ENCODE data around the gene GLI3. TPM values are rescaled to one million over a fixed set of nuclear protein-coding genes. Genes with fewer than 3 reads are reported as not detected.

GLI3 gene
- total RNA-seq, 2 experiments from 2014 or later, result 0.28 to 0.36 TPM

GRCh38 chr7:42183547-42183946, 53.5 kb downstream of the GLI3 start:
- Histone ChIP-seq H3K9me3 (ENCODE audit: control insufficient read depth in 1 of 2, insufficient read depth in 1 of 2, low read length in 2 of 2) (peaks cover 0 to 3% of the 10 kb centered on the region in 2 experiments), H3K4me1 (ENCODE audit: insufficient read depth, low read length) (no peaks in the 10 kb centered on the region), H3K27me3 (ENCODE audit: control insufficient read depth in 1 of 2, insufficient read depth in 2 of 2, low read length in 2 of 2) (no peaks in the 10 kb centered on the region), H3K4me3 (ENCODE audit: low read length) (no peak overlapping the region), H3K36me3 (ENCODE audit: insufficient read depth, low read length) (no peaks in the 10 kb centered on the region), H3K27ac (ENCODE audit: low read depth in 1 of 2, low read length in 2 of 2) (no peak overlapping the region)
- intact Hi-C loops (cut with DNase I, micrococcal nuclease), result no loop called here
- TF ChIP-seq CTCF (IDR thresholded peaks at IDR 0.05), result no peak
- ChIA-PET POLR2A (no interaction called here), CTCF (no interaction called here)
- ATAC-seq (ENCODE audit: poor library complexity), result no peak
- Mint-ChIP-seq H3K27me3 (peaks cover 3% of the 10 kb centered on the region), H3K27ac (no peak overlapping the region), H3K4me3 (no peak overlapping the region), H3K36me3 (ENCODE audit: low read depth) (no peaks in the 10 kb centered on the region), H3K4me1 (ENCODE audit: low read depth) (no peaks in the 10 kb centered on the region), H3K9me3 (no peaks in the 10 kb centered on the region)
- no peak for DNase-seq

GRCh38 chr7:42181566-42181965, 55.4 kb downstream of the GLI3 start:
- H3K4me3 ChIP-seq (ENCODE audit: low read length), result no peak overlapping the region
- no peaks in the 10 kb centered on the region for H3K27me3 ChIP-seq (ENCODE audit: control insufficient read depth in 1 of 2, insufficient read depth in 2 of 2, low read length in 2 of 2)
- Mint-ChIP-seq H3K27ac (no peak overlapping the region), H3K27me3 (peaks cover 3% of the 10 kb centered on the region), H3K36me3 (ENCODE audit: low read depth) (no peaks in the 10 kb centered on the region), H3K4me1 (ENCODE audit: low read depth) (no peaks in the 10 kb centered on the region), H3K4me3 (no peak overlapping the region), H3K9me3 (no peaks in the 10 kb centered on the region)
- POLR2A ChIA-PET, result no interaction called here
- H3K36me3 ChIP-seq (ENCODE audit: insufficient read depth, low read length), result no peaks in the 10 kb centered on the region
- H3K4me1 ChIP-seq (ENCODE audit: insufficient read depth, low read length), result no peaks in the 10 kb centered on the region
- H3K27ac ChIP-seq (ENCODE audit: low read depth in 1 of 2, low read length in 2 of 2), result no peak overlapping the region
- ATAC-seq (ENCODE audit: poor library complexity) (no peak), DNase-seq (no peak)
- CTCF ChIA-PET, result no interaction called here
- intact Hi-C loops (cut with DNase I, micrococcal nuclease), result no loop called here
- no peak for TF ChIP-seq CTCF (IDR thresholded peaks at IDR 0.05)
- H3K9me3 ChIP-seq (ENCODE audit: control insufficient read depth in 1 of 2, insufficient read depth in 1 of 2, low read length in 2 of 2), result peaks cover 0 to 3% of the 10 kb centered on the region in 2 experiments

- no peak for TF ChIP-seq CTCF (IDR thresholded peaks at IDR 0.05)
- Mint-ChIP-seq H3K27ac (no peak overlapping the region), H3K9me3 (no peaks in the 10 kb centered on the region), H3K27me3 (peaks cover 3% of the 10 kb centered on the region), H3K4me3 (no peak overlapping the region), H3K36me3 (ENCODE audit: low read depth) (no peaks in the 10 kb centered on the region), H3K4me1 (ENCODE audit: low read depth) (no peaks in the 10 kb centered on the region)
- POLR2A ChIA-PET, result no interaction called here
- no peaks in the 10 kb centered on the region for H3K27me3 ChIP-seq (ENCODE audit: control insufficient read depth in 1 of 2, insufficient read depth in 2 of 2, low read length in 2 of 2)
- H3K9me3 ChIP-seq (ENCODE audit: control insufficient read depth in 1 of 2, insufficient read depth in 1 of 2, low read length in 2 of 2), result peaks cover 0 to 3% of the 10 kb centered on the region in 2 experiments
- no peak for ATAC-seq (ENCODE audit: poor library complexity)
- H3K4me1 ChIP-seq (ENCODE audit: insufficient read depth, low read length), result no peaks in the 10 kb centered on the region
- intact Hi-C loops (cut with DNase I, micrococcal nuclease), result no loop called here
- CTCF ChIA-PET, result no interaction called here
- no peak for DNase-seq
- H3K4me3 ChIP-seq (ENCODE audit: low read length), result no peak overlapping the region
- H3K36me3 ChIP-seq (ENCODE audit: insufficient read depth, low read length), result no peaks in the 10 kb centered on the region
- no peak overlapping the region for H3K27ac ChIP-seq (ENCODE audit: low read depth in 1 of 2, low read length in 2 of 2)
These were observed 56.2 kb downstream of the GLI3 start for GRCh38 chr7:42180806-42181205.
